HPDE6-E6E7 (cell line): ENCODE measurements around the gene CA14.
"Not testable (repeated sequence)": the region's sequence is repeated elsewhere in the genome, so short reads cannot be mapped to it uniquely, and the experiment has no call there.

ENCODE experiments used
- DNase-seq: peaks from one replicate; pipeline ENCODE4 v3.0.0; 2011; ENCODE audit warnings: missing footprints; ENCODE audit errors: extremely low spot score

The CA14 gene

GRCh38 chr1:150235852-150236613 is 21.5 kb upstream of the CA14 start, which contains the start of gene ANP32E:
Gene ANP32E, minus strand, starts transcription at chr1:150236112. Its CDS starts 326 bp downstream, at chr1:150235786.
- peak; percentile 98 for DNase-seq

- DNase-seq, result no peak
Observed at GRCh38 chr1:150236614-150237100, 20.9 kb upstream of the CA14 start.

- DNase-seq, result not testable (repeated sequence)
Observed at GRCh38 chr1:150237176-150237575, 20.4 kb upstream of the CA14 start.

- no peak for DNase-seq
Observed at GRCh38 chr1:150237746-150238145, 19.8 kb upstream of the CA14 start.

- no peak for DNase-seq
Observed at GRCh38 chr1:150243003-150243402, 14.6 kb upstream of the CA14 start.

GRCh38 chr1:150249936-150250335 is 7.6 kb upstream of the CA14 start:
- DNase-seq, result no peak

GRCh38 chr1:150256198-150256553 is 1.4 kb upstream of the CA14 start:
- no peak for DNase-seq

GRCh38 chr1:150256554-150257341 is 826 bp upstream of the CA14 start:
- DNase-seq, result no peak

GRCh38 chr1:150259217-150259616 is 1.6 kb downstream of the CA14 start:
- DNase-seq, result no peak

GRCh38 chr1:150259758-150260669 is 2.4 kb downstream of the CA14 start:
- peak; percentile 66 for DNase-seq

- DNase-seq, result no peak
Observed at GRCh38 chr1:150261367-150261766, 3.8 kb downstream of the CA14 start.

- peak; percentile 61 for DNase-seq
Observed at GRCh38 chr1:150262388-150263320, 5.1 kb downstream of the CA14 start.

GRCh38 chr1:150263549-150263948 is 6.0 kb downstream of the CA14 start:
- no peak for DNase-seq

GRCh38 chr1:150267896-150268295 is 10.3 kb downstream of the CA14 start:
- no peak for DNase-seq

- DNase-seq, result no peak
Observed at GRCh38 chr1:150268340-150268704, 10.7 kb downstream of the CA14 start.

- peak; percentile 98 for DNase-seq
Observed at GRCh38 chr1:150268705-150269403, 11.3 kb downstream of the CA14 start, which contains the start of gene APH1A. Gene APH1A, minus strand, starts transcription at chr1:150269016. Its CDS starts 206 bp downstream, at chr1:150268810.

GRCh38 chr1:150269451-150269850 is 11.9 kb downstream of the CA14 start:
- DNase-seq, result no peak

GRCh38 chr1:150271291-150271959 is 13.9 kb downstream of the CA14 start:
- no peak for DNase-seq

- DNase-seq, result no peak
Observed at GRCh38 chr1:150273311-150273710, 15.7 kb downstream of the CA14 start.
